Suprapubic skin (tissue), 3 donors: ENCODE measurements around the gene FCHSD1.

Experiments used
- EP300 ChIP-seq: sonication (generic); formaldehyde crosslinking; IDR thresholded peaks from one replicate; pipeline ENCODE4 v1.6.1; 2017; ENCODE audit warnings: antibody characterized with exemption
- TF ChIP-seq, protein P1 (sequence below), 2 donors: fragments of 200-600 bp in 1 of 2; fragments of 450-650 bp in 1 of 2; sonication (generic) in 1 of 2; IDR thresholded peaks; one replicate each; pipeline ENCODE4 v1.5.1; 2016 to 2019; ENCODE audit warnings: antibody characterized with exemption in 2 of 2, mild to moderate bottlenecking in 1 of 2, moderate library complexity in 1 of 2

DNA sequence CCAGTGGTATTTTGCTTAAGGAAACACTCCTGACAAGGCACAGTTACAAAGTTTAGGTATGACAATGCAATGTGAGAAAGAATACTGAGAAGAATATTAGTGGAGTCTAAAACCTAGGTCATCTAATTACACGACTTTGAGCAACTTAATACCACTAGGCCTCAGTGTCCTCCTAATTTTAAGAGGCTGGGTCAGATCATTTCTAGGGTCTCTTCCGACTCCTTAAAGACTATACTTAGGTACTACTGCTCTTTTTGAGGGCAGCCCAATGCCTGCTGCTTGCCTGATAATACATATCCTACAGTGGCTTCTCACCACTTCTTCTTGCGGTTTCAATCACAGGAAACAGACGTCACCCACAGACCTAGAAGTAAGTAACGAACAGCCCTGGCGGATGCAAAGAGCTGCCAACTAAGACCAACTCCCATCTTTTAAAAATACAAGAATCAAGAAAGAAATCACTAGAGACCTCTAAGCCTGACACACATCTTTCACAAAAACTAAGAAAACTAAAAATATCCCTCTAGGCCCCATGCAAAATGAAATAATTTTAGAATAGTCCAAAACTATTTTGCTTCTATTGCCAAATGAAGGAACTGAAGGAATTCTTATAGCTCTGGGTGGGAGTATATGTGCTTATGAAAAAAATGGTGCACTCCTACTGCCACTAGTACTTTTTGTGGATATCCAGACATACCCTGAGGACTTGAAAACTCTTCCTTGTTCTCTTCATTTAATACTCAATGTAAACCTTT, 45.5 kb downstream of the FCHSD1 start:
- TF ChIP-seq, protein P1, sequence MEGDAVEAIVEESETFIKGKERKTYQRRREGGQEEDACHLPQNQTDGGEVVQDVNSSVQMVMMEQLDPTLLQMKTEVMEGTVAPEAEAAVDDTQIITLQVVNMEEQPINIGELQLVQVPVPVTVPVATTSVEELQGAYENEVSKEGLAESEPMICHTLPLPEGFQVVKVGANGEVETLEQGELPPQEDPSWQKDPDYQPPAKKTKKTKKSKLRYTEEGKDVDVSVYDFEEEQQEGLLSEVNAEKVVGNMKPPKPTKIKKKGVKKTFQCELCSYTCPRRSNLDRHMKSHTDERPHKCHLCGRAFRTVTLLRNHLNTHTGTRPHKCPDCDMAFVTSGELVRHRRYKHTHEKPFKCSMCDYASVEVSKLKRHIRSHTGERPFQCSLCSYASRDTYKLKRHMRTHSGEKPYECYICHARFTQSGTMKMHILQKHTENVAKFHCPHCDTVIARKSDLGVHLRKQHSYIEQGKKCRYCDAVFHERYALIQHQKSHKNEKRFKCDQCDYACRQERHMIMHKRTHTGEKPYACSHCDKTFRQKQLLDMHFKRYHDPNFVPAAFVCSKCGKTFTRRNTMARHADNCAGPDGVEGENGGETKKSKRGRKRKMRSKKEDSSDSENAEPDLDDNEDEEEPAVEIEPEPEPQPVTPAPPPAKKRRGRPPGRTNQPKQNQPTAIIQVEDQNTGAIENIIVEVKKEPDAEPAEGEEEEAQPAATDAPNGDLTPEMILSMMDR (IDR thresholded peaks at IDR 0.05) = no peak
- TF ChIP-seq EP300 = no peak
